H9 (cell line): ENCODE results near the gene KRT3. TPM values are rescaled to one million over a fixed set of nuclear protein-coding genes. Genes with fewer than 3 reads are reported as not detected.

Experiments
- DNase-seq: peaks from one replicate; pipeline ENCODE4 v3.0.0-alpha.2; 2017
- H2AFZ ChIP-seq: one replicate; pipeline ENCODE4 v1.6.1; 2013; ENCODE audit warnings: mild to moderate bottlenecking, low read length, control low read depth, moderate library complexity
- H2AK5ac ChIP-seq: 2 replicates; pipeline ENCODE4 v1.6.1; 2013; ENCODE audit warnings: low read length, control low read depth, mixed read lengths; ENCODE audit not compliant: insufficient read length
- H2BK120ac ChIP-seq: one replicate; pipeline ENCODE4 v1.6.1; 2013; ENCODE audit warnings: low read depth, mild to moderate bottlenecking, low read length, control low read depth, inconsistent platforms; ENCODE audit not compliant: poor library complexity, severe bottlenecking
- H2BK12ac ChIP-seq: 2 replicates; pipeline ENCODE4 v1.6.1; 2013; ENCODE audit warnings: low read length, control low read depth, mixed read lengths, low read depth; ENCODE audit not compliant: insufficient read length
- H2BK15ac ChIP-seq: 2 replicates; pipeline ENCODE4 v1.6.1; 2013; ENCODE audit warnings: low read depth, low read length, control low read depth
- H2BK20ac ChIP-seq: one replicate; pipeline ENCODE4 v1.6.1; 2013; ENCODE audit warnings: low read depth, mild to moderate bottlenecking, low read length, control low read depth, inconsistent platforms; ENCODE audit not compliant: poor library complexity, severe bottlenecking
- H2BK5ac ChIP-seq: 2 replicates; pipeline ENCODE4 v1.6.1; 2013; ENCODE audit warnings: low read length, control low read depth, mixed read lengths; ENCODE audit not compliant: insufficient read length
- H3K14ac ChIP-seq: 2 replicates; pipeline ENCODE4 v1.6.1; 2013; ENCODE audit warnings: low read length, control low read depth; ENCODE audit not compliant: insufficient read depth
- H3K18ac ChIP-seq: 2 replicates; pipeline ENCODE4 v1.6.1; 2013; ENCODE audit warnings: low read depth, mild to moderate bottlenecking, mixed read lengths, low read length, control low read depth; ENCODE audit not compliant: insufficient read length
- H3K23ac ChIP-seq: 2 replicates; pipeline ENCODE4 v1.6.1; 2013; ENCODE audit warnings: low read length, control low read depth, mixed read lengths, low read depth; ENCODE audit not compliant: insufficient read length
- H3K23me2 ChIP-seq: 2 replicates; pipeline ENCODE4 v1.6.1; 2013; ENCODE audit warnings: low read depth, mild to moderate bottlenecking, mixed read lengths, low read length, control low read depth; ENCODE audit not compliant: insufficient read length, poor library complexity, severe bottlenecking
- H3K27ac ChIP-seq: 2 replicates; pipeline ENCODE4 v1.5.1; 2013; ENCODE audit warnings: low read length, control low read depth, mixed read lengths, low read depth; ENCODE audit not compliant: insufficient read length
- H3K27me3 ChIP-seq: 2 replicates; pipeline ENCODE4 v1.6.1; 2013; ENCODE audit warnings: low read length, control low read depth, inconsistent platforms; ENCODE audit not compliant: insufficient read depth
- H3K4ac ChIP-seq: 2 replicates; pipeline ENCODE4 v1.6.1; 2013; ENCODE audit warnings: low read depth, mild to moderate bottlenecking, control low read depth, inconsistent platforms, low read length, moderate library complexity
- H3K4me1 ChIP-seq: 2 replicates; pipeline ENCODE4 v1.6.1; 2013; ENCODE audit warnings: low read length, control low read depth, inconsistent platforms; ENCODE audit not compliant: insufficient read depth
- H3K4me2 ChIP-seq: 2 replicates; pipeline ENCODE4 v1.6.1; 2013; ENCODE audit warnings: low read length, control low read depth, mixed read lengths; ENCODE audit not compliant: insufficient read length, insufficient read depth
- H3K56ac ChIP-seq: 2 replicates; pipeline ENCODE4 v1.6.1; 2013; ENCODE audit warnings: low read depth, mild to moderate bottlenecking, mixed read lengths, low read length, control low read depth; ENCODE audit not compliant: insufficient read length
- H3K79me1 ChIP-seq: 2 replicates; pipeline ENCODE4 v1.6.1; 2013; ENCODE audit warnings: low read depth, mild to moderate bottlenecking, moderate library complexity, low read length, control low read depth, inconsistent platforms; ENCODE audit not compliant: insufficient read depth, poor library complexity, severe bottlenecking
- H3K79me2 ChIP-seq: 2 replicates; pipeline ENCODE4 v1.6.1; 2013; ENCODE audit warnings: low read length, control low read depth, inconsistent platforms; ENCODE audit not compliant: insufficient read depth
- H3K9ac ChIP-seq: 2 replicates; pipeline ENCODE4 v1.6.1; 2013; ENCODE audit warnings: low read length, control low read depth, mixed read lengths; ENCODE audit not compliant: insufficient read length; ENCODE audit errors: extremely low read depth
- H3K9me3 ChIP-seq: one replicate; pipeline ENCODE4 v1.6.1; 2013; ENCODE audit warnings: low read depth, low read length, inconsistent platforms; ENCODE audit not compliant: control insufficient read depth
- H3T11ph ChIP-seq: one replicate; pipeline ENCODE4 v1.6.1; 2013; ENCODE audit warnings: mild to moderate bottlenecking, low read length, control low read depth, inconsistent platforms
- H4K20me1 ChIP-seq: one replicate; pipeline ENCODE4 v1.6.1; 2013; ENCODE audit not compliant: control insufficient read depth, insufficient read length, insufficient read depth
- H4K5ac ChIP-seq: 2 replicates; pipeline ENCODE4 v1.6.1; 2013; ENCODE audit warnings: low read depth, mild to moderate bottlenecking, mixed read lengths, low read length, control low read depth; ENCODE audit not compliant: insufficient read length
- H4K8ac ChIP-seq: replicated peaks from 2 replicates; pipeline ENCODE4 v1.6.1; 2013; ENCODE audit warnings: low read length, control low read depth, mixed read lengths, low read depth; ENCODE audit not compliant: insufficient read length
- H4K91ac ChIP-seq: 2 replicates; pipeline ENCODE4 v1.6.1; 2013; ENCODE audit warnings: low read depth, mild to moderate bottlenecking, moderate library complexity, mixed read lengths, low read length, control low read depth; ENCODE audit not compliant: insufficient read length
- H3K27ac Mint-ChIP-seq, 3 experiments: 2 replicates in 2 of 3; 3 replicates in 1 of 3; pipeline ENCODE4 v1.8.0; 2020 to 2021; ENCODE audit warnings: mixed read lengths in 3 of 3, mild to moderate bottlenecking in 1 of 3, moderate library complexity in 1 of 3
- H3K27me3 Mint-ChIP-seq: 2 replicates; pipeline ENCODE4 v1.8.0; 2021; ENCODE audit warnings: low read depth, mild to moderate bottlenecking, moderate library complexity, mixed read lengths
- H3K36me3 Mint-ChIP-seq, 3 experiments: 2 replicates in 2 of 3; 3 replicates in 1 of 3; pipeline ENCODE4 v1.8.0; 2020 to 2021; ENCODE audit warnings: low read depth in 3 of 3, mixed read lengths in 3 of 3; ENCODE audit not compliant: insufficient read depth in 1 of 3
- H3K4me1 Mint-ChIP-seq, 2 experiments: 2 replicates each; pipeline ENCODE4 v1.8.0; 2020; ENCODE audit warnings: mixed read lengths in 2 of 2
- H3K4me3 Mint-ChIP-seq, 2 experiments: 2 replicates in 1 of 2; 3 replicates in 1 of 2; pipeline ENCODE4 v1.8.0; 2020 to 2021; ENCODE audit warnings: mild to moderate bottlenecking in 2 of 2, mixed read lengths in 2 of 2, moderate library complexity in 1 of 2
- H3K9me3 Mint-ChIP-seq, 2 experiments: 2 replicates in 1 of 2; 3 replicates in 1 of 2; pipeline ENCODE4 v1.8.0; 2020; ENCODE audit warnings: mild to moderate bottlenecking in 2 of 2, mixed read lengths in 2 of 2, moderate library complexity in 1 of 2
- WGBS: extraction: QIAGEN DNeasy Blood & Tissue Kit; methylation state at CpG from one replicate; pipeline ENCODE4 v1.1.7; 2013; ENCODE audit warnings: missing lambda C conversion rate, low lambda C conversion rate, mixed read lengths; ENCODE audit not compliant: insufficient read length; ENCODE audit errors: extremely low coverage; 5-methylcytosine and 5-hydroxymethylcytosine counted together
- total RNA-seq: library from RNA; stranded (reverse); gene quantifications from 2 replicates; pipeline ENCODE4 v1.2.1, GENCODE V29; 2021
- TF ChIP-seq, protein P1 (sequence below): fragments of 200-600 bp; sonication (generic); conservative IDR thresholded peaks from 3 replicates; pipeline ENCODE4 v1.8.0; 2021; ENCODE audit warnings: antibody characterized with exemption, mild to moderate bottlenecking

Gene KRT3
- total RNA-seq, 1 experiment from 2014 or later: not detected

DNA sequence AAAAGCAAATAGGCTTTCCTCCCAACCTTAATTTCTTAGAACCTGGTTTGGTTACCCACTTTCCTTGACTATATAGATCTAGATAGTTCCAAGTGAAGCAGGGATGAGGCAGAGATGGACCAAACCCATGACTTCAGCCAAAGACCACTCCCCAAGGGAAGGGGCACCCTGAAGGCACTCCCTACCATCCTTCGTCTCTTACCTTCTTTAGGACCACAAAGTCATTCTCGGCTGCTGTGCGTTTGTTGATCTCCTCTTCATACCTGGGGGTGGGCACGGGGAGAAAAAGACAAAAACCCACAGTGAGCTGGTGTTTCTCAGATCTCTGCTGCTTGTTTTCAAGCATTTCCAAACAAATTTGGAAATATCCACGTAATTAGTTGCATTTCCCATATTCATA is 14.6 kb upstream of the KRT3 start:
- Histone ChIP-seq H2BK5ac (no peak overlapping the region), H2BK120ac (no peak overlapping the region), H3K9ac (no peak overlapping the region), H2AFZ (no peak overlapping the region), H3K27ac (no peak overlapping the region), H3K4me1 (no peaks in the 10 kb centered on the region), H2BK15ac (no peak overlapping the region), H2BK12ac (no peak overlapping the region), H3K18ac (no peak overlapping the region), H3K14ac (no peak overlapping the region), H3K4me2 (no peak overlapping the region), H3K23me2 (no peaks in the 10 kb centered on the region), H4K20me1 (no peaks in the 10 kb centered on the region), H2BK20ac (no peak overlapping the region), H3K56ac (no peak overlapping the region), H4K8ac (no peak overlapping the region), H3K4ac (no peak overlapping the region), H3T11ph (no peak overlapping the region), H3K23ac (no peak overlapping the region), H3K9me3 (no peaks in the 10 kb centered on the region), H4K5ac (no peak overlapping the region), H3K79me2 (no peaks in the 10 kb centered on the region), H2AK5ac (no peak overlapping the region), H3K79me1 (no peaks in the 10 kb centered on the region), H4K91ac (no peak overlapping the region), H3K27me3 (no peaks in the 10 kb centered on the region)
- TF ChIP-seq, protein P1, sequence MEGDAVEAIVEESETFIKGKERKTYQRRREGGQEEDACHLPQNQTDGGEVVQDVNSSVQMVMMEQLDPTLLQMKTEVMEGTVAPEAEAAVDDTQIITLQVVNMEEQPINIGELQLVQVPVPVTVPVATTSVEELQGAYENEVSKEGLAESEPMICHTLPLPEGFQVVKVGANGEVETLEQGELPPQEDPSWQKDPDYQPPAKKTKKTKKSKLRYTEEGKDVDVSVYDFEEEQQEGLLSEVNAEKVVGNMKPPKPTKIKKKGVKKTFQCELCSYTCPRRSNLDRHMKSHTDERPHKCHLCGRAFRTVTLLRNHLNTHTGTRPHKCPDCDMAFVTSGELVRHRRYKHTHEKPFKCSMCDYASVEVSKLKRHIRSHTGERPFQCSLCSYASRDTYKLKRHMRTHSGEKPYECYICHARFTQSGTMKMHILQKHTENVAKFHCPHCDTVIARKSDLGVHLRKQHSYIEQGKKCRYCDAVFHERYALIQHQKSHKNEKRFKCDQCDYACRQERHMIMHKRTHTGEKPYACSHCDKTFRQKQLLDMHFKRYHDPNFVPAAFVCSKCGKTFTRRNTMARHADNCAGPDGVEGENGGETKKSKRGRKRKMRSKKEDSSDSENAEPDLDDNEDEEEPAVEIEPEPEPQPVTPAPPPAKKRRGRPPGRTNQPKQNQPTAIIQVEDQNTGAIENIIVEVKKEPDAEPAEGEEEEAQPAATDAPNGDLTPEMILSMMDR: no peak
- H3K27ac Mint-ChIP-seq: no peak overlapping the region
- WGBS: no CpG with 5 or more reads among the region's 5 CpGs
- no peak overlapping the region for H3K4me3 Mint-ChIP-seq
- H3K36me3 Mint-ChIP-seq: no peaks in the 10 kb centered on the region
- no peaks in the 10 kb centered on the region for H3K9me3 Mint-ChIP-seq
- peaks cover 13% of the 10 kb centered on the region for H3K27me3 Mint-ChIP-seq
- H3K4me1 Mint-ChIP-seq: peaks cover 5 to 6% of the 10 kb centered on the region in 2 experiments
- no peak for DNase-seq
